NB4 (cell line): ENCODE data around the gene MORN1.

Source experiments
- CTCF ChIP-seq: IDR thresholded peaks from one replicate; pipeline ENCODE4 v1.5.1; 2012; ENCODE audit warnings: low read depth, low read length
- MAX ChIP-seq: IDR thresholded peaks from 2 replicates; pipeline ENCODE4 v1.6.1; 2011; ENCODE audit warnings: low read depth, low read length
- POLR2A ChIP-seq: IDR thresholded peaks from 2 replicates; pipeline ENCODE4 v1.6.1; 2011; ENCODE audit warnings: mild to moderate bottlenecking; ENCODE audit not compliant: insufficient read length; ENCODE audit errors: extremely low read depth

GRCh38 chr1:2300004-2300771 lies 91.2 kb downstream of the MORN1 start:
- TF ChIP-seq POLR2A (no peak), CTCF (no peak), MAX (0 out of 2 replicates have a peak, but pooled peaks have one; percentile 28)
